H9 (cell line): Measurements from ENCODE around the gene ABHD16B. TPM values are rescaled to one million over a fixed set of nuclear protein-coding genes. Genes with fewer than 3 reads are reported as not detected.
"Not testable (repeated sequence)": the region's sequence is repeated elsewhere in the genome, so short reads cannot be mapped to it uniquely, and the experiment has no call there.

ENCODE experiments used
- DNase-seq: peaks from one replicate; pipeline ENCODE4 v3.0.0-alpha.2; 2017
- H2AFZ ChIP-seq: one replicate; pipeline ENCODE4 v1.6.1; 2013; ENCODE audit warnings: mild to moderate bottlenecking, low read length, control low read depth, moderate library complexity
- H2AK5ac ChIP-seq: 2 replicates; pipeline ENCODE4 v1.6.1; 2013; ENCODE audit warnings: low read length, control low read depth, mixed read lengths; ENCODE audit not compliant: insufficient read length
- H2BK120ac ChIP-seq: one replicate; pipeline ENCODE4 v1.6.1; 2013; ENCODE audit warnings: low read depth, mild to moderate bottlenecking, low read length, control low read depth, inconsistent platforms; ENCODE audit not compliant: poor library complexity, severe bottlenecking
- H2BK12ac ChIP-seq: 2 replicates; pipeline ENCODE4 v1.6.1; 2013; ENCODE audit warnings: low read length, control low read depth, mixed read lengths, low read depth; ENCODE audit not compliant: insufficient read length
- H2BK15ac ChIP-seq: 2 replicates; pipeline ENCODE4 v1.6.1; 2013; ENCODE audit warnings: low read depth, low read length, control low read depth
- H2BK20ac ChIP-seq: one replicate; pipeline ENCODE4 v1.6.1; 2013; ENCODE audit warnings: low read depth, mild to moderate bottlenecking, low read length, control low read depth, inconsistent platforms; ENCODE audit not compliant: poor library complexity, severe bottlenecking
- H2BK5ac ChIP-seq: 2 replicates; pipeline ENCODE4 v1.6.1; 2013; ENCODE audit warnings: low read length, control low read depth, mixed read lengths; ENCODE audit not compliant: insufficient read length
- H3K14ac ChIP-seq: 2 replicates; pipeline ENCODE4 v1.6.1; 2013; ENCODE audit warnings: low read length, control low read depth; ENCODE audit not compliant: insufficient read depth
- H3K18ac ChIP-seq: 2 replicates; pipeline ENCODE4 v1.6.1; 2013; ENCODE audit warnings: low read depth, mild to moderate bottlenecking, mixed read lengths, low read length, control low read depth; ENCODE audit not compliant: insufficient read length
- H3K23ac ChIP-seq: 2 replicates; pipeline ENCODE4 v1.6.1; 2013; ENCODE audit warnings: low read length, control low read depth, mixed read lengths, low read depth; ENCODE audit not compliant: insufficient read length
- H3K23me2 ChIP-seq: 2 replicates; pipeline ENCODE4 v1.6.1; 2013; ENCODE audit warnings: low read depth, mild to moderate bottlenecking, mixed read lengths, low read length, control low read depth; ENCODE audit not compliant: insufficient read length, poor library complexity, severe bottlenecking
- H3K27ac ChIP-seq: 2 replicates; pipeline ENCODE4 v1.5.1; 2013; ENCODE audit warnings: low read length, control low read depth, mixed read lengths, low read depth; ENCODE audit not compliant: insufficient read length
- H3K27me3 ChIP-seq: 2 replicates; pipeline ENCODE4 v1.6.1; 2013; ENCODE audit warnings: low read length, control low read depth, inconsistent platforms; ENCODE audit not compliant: insufficient read depth
- H3K4ac ChIP-seq: 2 replicates; pipeline ENCODE4 v1.6.1; 2013; ENCODE audit warnings: low read depth, mild to moderate bottlenecking, control low read depth, inconsistent platforms, low read length, moderate library complexity
- H3K4me1 ChIP-seq: 2 replicates; pipeline ENCODE4 v1.6.1; 2013; ENCODE audit warnings: low read length, control low read depth, inconsistent platforms; ENCODE audit not compliant: insufficient read depth
- H3K4me2 ChIP-seq: 2 replicates; pipeline ENCODE4 v1.6.1; 2013; ENCODE audit warnings: low read length, control low read depth, mixed read lengths; ENCODE audit not compliant: insufficient read length, insufficient read depth
- H3K56ac ChIP-seq: 2 replicates; pipeline ENCODE4 v1.6.1; 2013; ENCODE audit warnings: low read depth, mild to moderate bottlenecking, mixed read lengths, low read length, control low read depth; ENCODE audit not compliant: insufficient read length
- H3K79me1 ChIP-seq: 2 replicates; pipeline ENCODE4 v1.6.1; 2013; ENCODE audit warnings: low read depth, mild to moderate bottlenecking, moderate library complexity, low read length, control low read depth, inconsistent platforms; ENCODE audit not compliant: insufficient read depth, poor library complexity, severe bottlenecking
- H3K79me2 ChIP-seq: 2 replicates; pipeline ENCODE4 v1.6.1; 2013; ENCODE audit warnings: low read length, control low read depth, inconsistent platforms; ENCODE audit not compliant: insufficient read depth
- H3K9ac ChIP-seq: 2 replicates; pipeline ENCODE4 v1.6.1; 2013; ENCODE audit warnings: low read length, control low read depth, mixed read lengths; ENCODE audit not compliant: insufficient read length; ENCODE audit errors: extremely low read depth
- H3K9me3 ChIP-seq: one replicate; pipeline ENCODE4 v1.6.1; 2013; ENCODE audit warnings: low read depth, low read length, inconsistent platforms; ENCODE audit not compliant: control insufficient read depth
- H3T11ph ChIP-seq: one replicate; pipeline ENCODE4 v1.6.1; 2013; ENCODE audit warnings: mild to moderate bottlenecking, low read length, control low read depth, inconsistent platforms
- H4K20me1 ChIP-seq: one replicate; pipeline ENCODE4 v1.6.1; 2013; ENCODE audit not compliant: control insufficient read depth, insufficient read length, insufficient read depth
- H4K5ac ChIP-seq: 2 replicates; pipeline ENCODE4 v1.6.1; 2013; ENCODE audit warnings: low read depth, mild to moderate bottlenecking, mixed read lengths, low read length, control low read depth; ENCODE audit not compliant: insufficient read length
- H4K8ac ChIP-seq: replicated peaks from 2 replicates; pipeline ENCODE4 v1.6.1; 2013; ENCODE audit warnings: low read length, control low read depth, mixed read lengths, low read depth; ENCODE audit not compliant: insufficient read length
- H4K91ac ChIP-seq: 2 replicates; pipeline ENCODE4 v1.6.1; 2013; ENCODE audit warnings: low read depth, mild to moderate bottlenecking, moderate library complexity, mixed read lengths, low read length, control low read depth; ENCODE audit not compliant: insufficient read length
- H3K27ac Mint-ChIP-seq, 3 experiments: 2 replicates in 2 of 3; 3 replicates in 1 of 3; pipeline ENCODE4 v1.8.0; 2020 to 2021; ENCODE audit warnings: mixed read lengths in 3 of 3, mild to moderate bottlenecking in 1 of 3, moderate library complexity in 1 of 3
- H3K27me3 Mint-ChIP-seq: 2 replicates; pipeline ENCODE4 v1.8.0; 2021; ENCODE audit warnings: low read depth, mild to moderate bottlenecking, moderate library complexity, mixed read lengths
- H3K36me3 Mint-ChIP-seq, 3 experiments: 2 replicates in 2 of 3; 3 replicates in 1 of 3; pipeline ENCODE4 v1.8.0; 2020 to 2021; ENCODE audit warnings: low read depth in 3 of 3, mixed read lengths in 3 of 3; ENCODE audit not compliant: insufficient read depth in 1 of 3
- H3K4me1 Mint-ChIP-seq, 2 experiments: 2 replicates each; pipeline ENCODE4 v1.8.0; 2020; ENCODE audit warnings: mixed read lengths in 2 of 2
- H3K4me3 Mint-ChIP-seq, 2 experiments: 2 replicates in 1 of 2; 3 replicates in 1 of 2; pipeline ENCODE4 v1.8.0; 2020 to 2021; ENCODE audit warnings: mild to moderate bottlenecking in 2 of 2, mixed read lengths in 2 of 2, moderate library complexity in 1 of 2
- H3K9me3 Mint-ChIP-seq, 2 experiments: 2 replicates in 1 of 2; 3 replicates in 1 of 2; pipeline ENCODE4 v1.8.0; 2020; ENCODE audit warnings: mild to moderate bottlenecking in 2 of 2, mixed read lengths in 2 of 2, moderate library complexity in 1 of 2
- WGBS: extraction: QIAGEN DNeasy Blood & Tissue Kit; methylation state at CpG from one replicate; pipeline ENCODE4 v1.1.7; 2013; ENCODE audit warnings: missing lambda C conversion rate, low lambda C conversion rate, mixed read lengths; ENCODE audit not compliant: insufficient read length; ENCODE audit errors: extremely low coverage; 5-methylcytosine and 5-hydroxymethylcytosine counted together
- total RNA-seq: library from RNA; stranded (reverse); gene quantifications from 2 replicates; pipeline ENCODE4 v1.2.1, GENCODE V29; 2021

Gene ABHD16B
- total RNA-seq, 1 experiment from 2014 or later = not detected

DNA sequence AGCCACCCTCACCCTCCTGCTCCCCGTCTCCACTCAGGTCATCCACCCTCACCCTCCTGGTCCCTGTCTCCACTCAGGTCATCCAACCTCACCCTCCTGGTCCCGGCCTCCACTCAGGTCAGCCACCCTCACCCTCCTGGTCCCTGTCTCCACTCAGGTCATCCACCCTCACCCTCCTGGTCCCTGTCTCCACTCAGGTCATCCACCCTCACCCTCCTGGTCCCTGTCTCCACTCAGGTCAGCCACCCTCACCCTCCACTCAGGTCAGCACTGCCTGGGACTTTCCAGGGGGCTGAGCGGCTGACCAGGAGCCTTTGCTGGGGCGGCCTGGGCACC is 7.6 kb upstream of the ABHD16B start:
- H3K14ac ChIP-seq, H3K27ac Mint-ChIP-seq, H2AK5ac ChIP-seq, H4K5ac ChIP-seq, H4K91ac ChIP-seq, H3K79me1 ChIP-seq, H3K23me2 ChIP-seq, H3K4me1 ChIP-seq, H3K36me3 Mint-ChIP-seq, H2BK12ac ChIP-seq, H3K79me2 ChIP-seq, H3K9ac ChIP-seq, H4K8ac ChIP-seq, H3K27me3 ChIP-seq, H3K9me3 Mint-ChIP-seq, H2BK120ac ChIP-seq, H2BK5ac ChIP-seq, H3K9me3 ChIP-seq, H2AFZ ChIP-seq, H3K18ac ChIP-seq, H2BK20ac ChIP-seq, H3K23ac ChIP-seq, H2BK15ac ChIP-seq, DNase-seq, H3K4ac ChIP-seq, H3K56ac ChIP-seq, H4K20me1 ChIP-seq, H3K4me2 ChIP-seq, H3T11ph ChIP-seq, H3K27me3 Mint-ChIP-seq, H3K27ac ChIP-seq, H3K4me3 Mint-ChIP-seq: not testable (repeated sequence)
- WGBS = no CpG with 5 or more reads among the region's 4 CpGs
- peaks cover 13 to 29% of the 10 kb centered on the region in 2 experiments for H3K4me1 Mint-ChIP-seq
